Natural killer cell (primary cell): ENCODE results near the gene ARIH1. TPM values are rescaled to one million over a fixed set of nuclear protein-coding genes. Genes with fewer than 3 reads are reported as not detected.
"Not testable (repeated sequence)": the region's sequence is repeated elsewhere in the genome, so short reads cannot be mapped to it uniquely, and the experiment has no call there.

Source experiments
- ATAC-seq, 3 donors: fragments of 150-1000 bp in 2 of 3; fragments of 200-7000 bp in 1 of 3; cut with Tn5 transposase; 1 replicate in 1 of 3; 2 replicates in 2 of 3; pipeline ENCODE4 v1.10.0; 2021; ENCODE audit warnings: mild to moderate bottlenecking in 2 of 3, moderate library complexity in 2 of 3
- DNase-seq, 2 donors: peaks; one replicate each; pipeline versions ENCODE4 v3.0.0 to v3.0.0-alpha.2; 2013 to 2021; ENCODE audit warnings: mixed read lengths in 1 of 2
- H3K27ac ChIP-seq: one replicate; pipeline ENCODE4 v1.5.1; 2013; ENCODE audit warnings: mild to moderate bottlenecking, low read length
- H3K27me3 ChIP-seq: one replicate; pipeline ENCODE4 v1.6.1; 2013; ENCODE audit warnings: low read length; ENCODE audit not compliant: control insufficient read depth, insufficient read depth
- H3K36me3 ChIP-seq: one replicate; pipeline ENCODE4 v1.6.1; 2013; ENCODE audit warnings: low read length; ENCODE audit not compliant: control insufficient read depth, insufficient read depth
- H3K4me1 ChIP-seq: one replicate; pipeline ENCODE4 v1.6.1; 2013; ENCODE audit warnings: low read length; ENCODE audit not compliant: control insufficient read depth, insufficient read depth
- H3K4me3 ChIP-seq: one replicate; pipeline ENCODE4 v1.5.1; 2013; ENCODE audit warnings: low read length
- H3K9me3 ChIP-seq: one replicate; pipeline ENCODE4 v1.6.1; 2013; ENCODE audit warnings: low read length; ENCODE audit not compliant: control insufficient read depth, insufficient read depth
- H3K27ac Mint-ChIP-seq, 2 donors: one replicate each; pipeline ENCODE4 v1.8.0; 2022; ENCODE audit warnings: mild to moderate bottlenecking in 2 of 2, mixed read lengths in 2 of 2, moderate library complexity in 1 of 2
- H3K27me3 Mint-ChIP-seq, 2 donors: one replicate each; pipeline ENCODE4 v1.8.0; 2022; ENCODE audit warnings: low read depth in 2 of 2, mixed read lengths in 2 of 2
- H3K36me3 Mint-ChIP-seq: one replicate; pipeline ENCODE4 v1.8.0; 2022; ENCODE audit warnings: mixed read lengths
- H3K4me1 Mint-ChIP-seq, 2 donors: one replicate each; pipeline ENCODE4 v1.8.0; 2022; ENCODE audit warnings: mixed read lengths in 2 of 2
- H3K4me3 Mint-ChIP-seq: one replicate; pipeline ENCODE4 v1.8.0; 2022; ENCODE audit warnings: mild to moderate bottlenecking, moderate library complexity, mixed read lengths
- H3K9me3 Mint-ChIP-seq, 2 donors: one replicate each; pipeline ENCODE4 v1.8.0; 2022; ENCODE audit warnings: mixed read lengths in 2 of 2
- WGBS: methylation state at CpG from one replicate; pipeline ENCODE4 v1.1.7; 2013; ENCODE audit warnings: missing lambda C conversion rate; ENCODE audit not compliant: insufficient coverage; 5-methylcytosine and 5-hydroxymethylcytosine counted together
- intact Hi-C: fragments of 100-400 bp; cut with micrococcal nuclease; formaldehyde crosslinking; loops from one replicate; pipeline ENCODE4 v1.14.2; 2022
- total RNA-seq, 4 donors: library from RNA; stranded (reverse); fragments of 120-200 nt in 1 of 4; gene quantifications; one replicate each; pipeline versions ENCODE4 v1.2.3 to v1.2.4, GENCODE V29; 2013 to 2022

Gene ARIH1
- total RNA-seq, 3 donors from 2014 or later (not counting 1 experiment from before 2014, with no cell fraction given) = 193 to 212 (median 212) TPM

DNA sequence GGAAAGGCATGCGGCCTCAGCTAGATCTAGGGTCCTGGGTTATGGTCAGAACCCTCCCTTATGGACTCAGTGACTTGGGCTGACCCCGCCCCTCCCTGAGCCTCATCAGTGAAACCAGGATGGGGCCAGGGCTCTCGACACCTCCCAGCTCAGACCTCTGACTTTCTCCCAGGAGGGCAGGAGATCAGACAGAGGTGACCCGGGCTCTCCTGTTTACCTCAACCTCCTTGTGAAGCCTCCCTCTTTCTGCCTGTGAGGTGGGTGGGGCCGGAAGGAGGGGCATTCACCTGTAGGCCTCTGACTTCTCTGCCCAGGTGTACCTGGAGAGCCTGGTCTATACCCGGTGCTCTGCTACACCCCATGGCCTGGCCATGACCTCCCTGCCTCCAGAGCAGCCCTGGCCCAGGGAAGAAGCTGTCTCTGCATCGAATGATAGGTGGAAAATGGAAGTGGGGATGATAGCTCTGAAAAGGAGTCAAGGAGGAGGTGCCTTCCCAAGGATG is 155.0 kb downstream of the ARIH1 start:
- H3K4me3 ChIP-seq, H3K9me3 Mint-ChIP-seq, H3K27ac Mint-ChIP-seq, H3K4me1 Mint-ChIP-seq, H3K4me3 Mint-ChIP-seq, H3K36me3 ChIP-seq, intact Hi-C loops, H3K27ac ChIP-seq, DNase-seq, H3K9me3 ChIP-seq, H3K4me1 ChIP-seq, H3K27me3 Mint-ChIP-seq, H3K27me3 ChIP-seq, ATAC-seq, H3K36me3 Mint-ChIP-seq: not testable (repeated sequence)
- WGBS = 85% methylated on average over 7 of the region's 7 CpGs

- H3K4me1 Mint-ChIP-seq, H3K4me1 ChIP-seq, H3K27me3 Mint-ChIP-seq, H3K27ac ChIP-seq, H3K27me3 ChIP-seq, H3K36me3 Mint-ChIP-seq, intact Hi-C loops, H3K36me3 ChIP-seq, H3K9me3 Mint-ChIP-seq, H3K9me3 ChIP-seq: not testable (repeated sequence)
- H3K4me3 ChIP-seq = peak overlapping the region; percentile 31
- DNase-seq (peak; percentile 36 to 75), ATAC-seq (peak; percentile 46 to 88 (median 86))
- peak overlapping the region in 1 of 2 donors; percentile 85 for H3K27ac Mint-ChIP-seq
- WGBS = no CpG with 5 or more reads among the region's 43 CpGs
- H3K4me3 Mint-ChIP-seq = peak overlapping the region; percentile 50
Observed at GRCh38 chr15:72636519-72637282, 162.6 kb downstream of the ARIH1 start.

DNA sequence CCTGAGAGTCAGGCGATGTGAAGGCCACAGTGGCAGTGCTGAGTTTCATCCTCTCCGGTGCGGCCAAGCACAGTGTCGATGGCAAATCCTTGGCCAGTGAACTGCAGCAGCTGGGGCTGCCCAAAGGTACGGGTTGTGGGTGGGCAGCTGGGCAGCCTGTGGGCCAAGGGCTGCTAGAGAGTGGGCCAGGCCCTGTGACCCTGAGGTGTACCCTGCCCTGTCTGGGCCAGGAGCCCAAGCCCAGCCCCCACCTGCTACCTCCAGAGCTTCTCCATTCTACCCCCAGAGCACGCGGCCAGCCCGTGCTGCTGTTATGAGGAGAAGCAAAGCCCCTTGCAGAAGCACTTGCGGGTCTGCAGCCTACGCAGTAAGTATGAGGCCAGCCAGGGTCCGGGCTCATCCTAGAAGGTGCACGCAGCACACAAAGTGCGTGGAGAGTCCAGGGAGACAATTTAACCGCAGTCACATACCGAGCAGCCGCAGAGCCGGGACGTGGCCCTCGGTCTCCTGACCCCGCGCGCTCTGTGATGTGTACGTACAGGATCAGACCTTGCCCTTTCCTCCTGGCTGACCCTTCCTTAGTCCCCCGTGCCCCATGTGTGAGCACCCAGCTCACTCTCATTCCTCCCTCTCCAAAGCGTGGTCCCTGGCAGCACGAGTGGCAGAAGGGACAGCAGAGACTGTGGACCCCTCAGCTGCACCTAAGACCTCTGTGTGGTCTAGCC is 165.8 kb downstream of the ARIH1 start:
- H3K4me1 ChIP-seq, H3K4me3 Mint-ChIP-seq, H3K9me3 ChIP-seq, H3K4me3 ChIP-seq, H3K27ac ChIP-seq, H3K27me3 ChIP-seq, H3K27me3 Mint-ChIP-seq, H3K36me3 ChIP-seq, H3K27ac Mint-ChIP-seq, DNase-seq, H3K36me3 Mint-ChIP-seq, H3K9me3 Mint-ChIP-seq, ATAC-seq, H3K4me1 Mint-ChIP-seq, intact Hi-C loops: not testable (repeated sequence)
- WGBS = no CpG with 5 or more reads among the region's 26 CpGs

- H3K27ac ChIP-seq, H3K36me3 ChIP-seq, H3K27me3 Mint-ChIP-seq, H3K4me1 Mint-ChIP-seq, H3K9me3 ChIP-seq, H3K27ac Mint-ChIP-seq, H3K27me3 ChIP-seq, intact Hi-C loops, H3K9me3 Mint-ChIP-seq, H3K4me3 ChIP-seq, H3K36me3 Mint-ChIP-seq, H3K4me1 ChIP-seq, ATAC-seq, DNase-seq, H3K4me3 Mint-ChIP-seq: not testable (repeated sequence)
- no CpG with 5 or more reads among the region's 2 CpGs for WGBS
Observed at GRCh38 chr15:72642271-72642670, 168.1 kb downstream of the ARIH1 start.

DNA sequence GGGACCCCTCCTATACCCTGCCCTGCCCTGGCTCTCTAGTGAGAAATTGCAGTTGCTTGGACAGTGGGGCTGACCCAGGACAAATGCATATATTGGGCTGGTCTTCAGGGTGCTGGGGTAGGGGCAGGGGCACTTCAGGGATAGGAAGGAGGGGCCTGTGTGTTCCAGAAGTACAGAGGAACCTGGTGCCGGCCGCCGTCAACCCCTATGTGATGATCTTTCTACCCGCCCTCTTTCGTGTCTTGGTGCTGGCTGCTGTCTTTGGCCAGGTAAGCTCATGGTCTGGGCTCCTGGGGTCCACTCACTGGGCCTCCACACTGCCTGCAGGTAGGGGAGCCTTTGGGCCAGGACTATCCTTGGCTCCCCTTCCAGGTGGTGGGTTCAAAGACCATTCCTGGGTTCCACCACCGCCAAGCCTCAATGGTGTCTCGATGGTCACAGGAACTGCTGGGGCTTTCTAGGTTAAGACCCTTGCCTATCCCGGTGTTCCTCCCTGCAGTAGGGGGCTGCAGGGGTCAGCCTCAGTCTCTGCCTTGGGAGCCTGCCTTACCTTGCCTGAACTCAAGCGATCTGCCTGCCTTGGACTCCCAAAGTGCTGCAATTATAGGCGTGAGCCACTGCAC is 174.6 kb downstream of the ARIH1 start:
- DNase-seq, H3K4me1 ChIP-seq, H3K36me3 ChIP-seq, H3K4me3 ChIP-seq, H3K4me3 Mint-ChIP-seq, H3K9me3 ChIP-seq, ATAC-seq, H3K27me3 Mint-ChIP-seq, H3K4me1 Mint-ChIP-seq, intact Hi-C loops, H3K36me3 Mint-ChIP-seq, H3K27ac ChIP-seq, H3K27me3 ChIP-seq, H3K27ac Mint-ChIP-seq, H3K9me3 Mint-ChIP-seq: not testable (repeated sequence)
- 86% methylated on average over 5 of the region's 10 CpGs for WGBS

Other genes starting within 250 kb of the ARIH1 start
- 100 to 1,000 TPM; 121 to 180 (median 155) TPM for gene PKM, start 243.1 kb upstream of the ARIH1 start, total RNA-seq
- 100 to 1,000 TPM; 132 to 135 (median 132) TPM for gene PARP6, start 201.8 kb upstream of the ARIH1 start, total RNA-seq
- 1 to 10 TPM; 2.6 to 3.2 (median 2.8) TPM for gene CELF6, start 154.2 kb upstream of the ARIH1 start, total RNA-seq
- gene HEXA, start 98.3 kb upstream of the ARIH1 start, total RNA-seq = 100 to 1,000 TPM; 154 to 173 (median 172) TPM
- gene TMEM202, start 76.0 kb upstream of the ARIH1 start, total RNA-seq = not detected
- gene GOLGA6B, start 180.4 kb downstream of the ARIH1 start, total RNA-seq = 1 to 10 TPM in 1 of 3 donors, not detected in 2; 1.1 TPM
- gene HIGD2B, start 211.9 kb downstream of the ARIH1 start, total RNA-seq = 1 to 10 TPM in 2 of 3 donors, under 1 TPM in 1; 0.88 to 1.8 (median 1.1) TPM
- 10 to 100 TPM; 24.7 to 37.2 (median 26.7) TPM for gene BBS4, start 211.9 kb downstream of the ARIH1 start, total RNA-seq